NCI-H345 treated with DMSO at 0.1 percent for 48 hours (cell line): ENCODE measurements around the gene FBXL7.

Experiments used
- DNase-seq: peaks from one replicate; lab custom pipeline; 2025; ENCODE audit not compliant: unreplicated experiment; lab: John Stamatoyannopoulos, UW

FBXL7 gene

GRCh38 chr5:15932066-15932465 is 432.1 kb downstream of the FBXL7 start:
- DNase-seq = no peak

GRCh38 chr5:15933259-15934207 is 433.6 kb downstream of the FBXL7 start:
- no peak for DNase-seq

GRCh38 chr5:15936505-15937245 is 436.7 kb downstream of the FBXL7 start:
- no peak for DNase-seq

GRCh38 chr5:15937708-15938107 is 437.7 kb downstream of the FBXL7 start:
- DNase-seq = no peak

GRCh38 chr5:15938186-15938585 is 438.2 kb downstream of the FBXL7 start:
- DNase-seq = no peak

- no peak for DNase-seq
Measured at GRCh38 chr5:15938961-15939360, 439.0 kb downstream of the FBXL7 start.

- no peak for DNase-seq
Measured at GRCh38 chr5:15940905-15941304, 440.9 kb downstream of the FBXL7 start.

GRCh38 chr5:15943487-15943886 is 443.5 kb downstream of the FBXL7 start:
- DNase-seq = no peak

- no peak for DNase-seq
Measured at GRCh38 chr5:15946026-15946425, 446.0 kb downstream of the FBXL7 start.

- DNase-seq = no peak
Measured at GRCh38 chr5:15948190-15948589, 448.2 kb downstream of the FBXL7 start.

GRCh38 chr5:15951126-15951525 is 451.1 kb downstream of the FBXL7 start:
- DNase-seq = no peak

GRCh38 chr5:15951550-15951949 is 451.6 kb downstream of the FBXL7 start:
- DNase-seq = no peak

GRCh38 chr5:15956622-15957021 is 456.6 kb downstream of the FBXL7 start:
- no peak for DNase-seq

GRCh38 chr5:15957124-15957523 is 457.1 kb downstream of the FBXL7 start:
- DNase-seq = no peak

- DNase-seq = no peak
Measured at GRCh38 chr5:15959370-15960164, 459.6 kb downstream of the FBXL7 start.

- DNase-seq = no peak
Measured at GRCh38 chr5:15966066-15966640, 466.2 kb downstream of the FBXL7 start.

- no peak for DNase-seq
Measured at GRCh38 chr5:15966651-15967050, 466.7 kb downstream of the FBXL7 start.

- DNase-seq = no peak
Measured at GRCh38 chr5:15968993-15969392, 469.0 kb downstream of the FBXL7 start.

- DNase-seq = no peak
Measured at GRCh38 chr5:15977851-15978250, 477.9 kb downstream of the FBXL7 start.

GRCh38 chr5:15980835-15981234 is 480.9 kb downstream of the FBXL7 start:
- DNase-seq = no peak

- no peak for DNase-seq
Measured at GRCh38 chr5:15983392-15983791, 483.4 kb downstream of the FBXL7 start.
